Stimulated activated CD8-positive, alpha-beta memory T cell treated with anti-CD3 and anti-CD28 coated beads, Interleukin-2, amount 100 ng/mL, for 48 hours (primary cell): Measurements from ENCODE around the gene ADRA2C.

Source experiments
- DNase-seq, 2 donors: peaks; one replicate each; pipeline ENCODE4 v3.0.0-alpha.2; 2020; ENCODE audit warnings: low read depth in 2 of 2

The ADRA2C gene

DNA sequence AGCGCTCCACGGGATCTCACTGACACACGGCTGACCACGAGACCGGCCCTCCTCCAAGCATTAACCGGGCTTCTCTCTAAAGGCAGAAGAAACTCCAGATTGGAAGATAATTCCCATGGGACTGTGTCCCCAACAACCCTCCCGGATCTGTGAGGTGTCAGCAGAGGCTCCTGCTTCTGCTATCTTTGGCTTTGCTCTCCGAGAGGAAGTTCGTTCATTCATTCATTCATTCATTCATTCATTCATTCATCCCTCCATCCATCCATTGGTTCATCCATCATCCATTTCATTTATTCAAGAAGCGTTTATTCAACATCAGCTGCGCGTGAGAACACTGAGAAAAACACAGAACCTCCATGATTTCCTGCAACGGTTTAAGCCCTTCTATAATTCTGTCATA is 11.5 kb downstream of the ADRA2C start:
- no peak for DNase-seq

- DNase-seq: no peak
These were observed 13.3 kb downstream of the ADRA2C start for GRCh38 chr4:3779509-3779908.

DNA sequence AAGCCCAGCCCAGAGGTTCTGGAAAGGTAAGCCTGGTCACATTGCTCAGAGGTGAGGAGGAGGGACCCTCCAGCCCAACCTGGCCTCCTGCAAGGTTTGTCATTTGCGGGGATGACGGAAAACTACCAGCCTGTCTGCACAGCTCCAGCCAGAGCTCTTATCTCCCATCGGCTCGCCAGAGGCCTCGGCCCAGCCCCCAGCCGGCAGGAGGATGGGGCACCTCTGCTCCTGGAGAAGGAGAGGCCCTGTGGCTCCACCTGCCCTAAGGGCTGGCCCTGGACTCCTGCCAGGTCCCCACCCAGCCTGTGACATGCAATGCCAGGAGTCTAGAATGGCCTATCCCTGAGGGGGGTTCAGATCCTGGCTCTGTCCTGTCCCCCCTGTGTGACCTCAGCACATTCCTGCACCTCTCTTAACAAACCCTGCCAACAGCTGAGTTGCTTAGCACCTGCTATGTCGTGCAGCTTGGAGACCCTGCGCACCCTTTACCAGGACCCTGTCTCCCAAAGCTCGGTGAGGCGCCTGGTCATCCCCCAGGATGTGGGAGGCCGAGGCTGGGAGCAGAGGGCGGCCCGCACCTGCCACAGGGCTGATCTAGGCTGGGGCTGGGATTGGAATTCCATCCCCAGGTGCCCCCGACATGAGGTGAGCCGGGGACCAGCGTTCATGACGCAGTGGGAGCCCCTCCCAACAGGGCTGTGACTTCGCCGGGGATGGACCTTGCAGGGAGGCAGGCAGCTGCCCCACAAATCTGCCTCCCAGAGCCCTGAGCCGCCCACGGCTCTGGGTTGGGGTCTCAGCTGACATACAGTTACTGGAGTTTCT is 14.4 kb downstream of the ADRA2C start:
- DNase-seq: no peak

GRCh38 chr4:3781193-3781886 is 15.2 kb downstream of the ADRA2C start:
- no peak for DNase-seq

DNA sequence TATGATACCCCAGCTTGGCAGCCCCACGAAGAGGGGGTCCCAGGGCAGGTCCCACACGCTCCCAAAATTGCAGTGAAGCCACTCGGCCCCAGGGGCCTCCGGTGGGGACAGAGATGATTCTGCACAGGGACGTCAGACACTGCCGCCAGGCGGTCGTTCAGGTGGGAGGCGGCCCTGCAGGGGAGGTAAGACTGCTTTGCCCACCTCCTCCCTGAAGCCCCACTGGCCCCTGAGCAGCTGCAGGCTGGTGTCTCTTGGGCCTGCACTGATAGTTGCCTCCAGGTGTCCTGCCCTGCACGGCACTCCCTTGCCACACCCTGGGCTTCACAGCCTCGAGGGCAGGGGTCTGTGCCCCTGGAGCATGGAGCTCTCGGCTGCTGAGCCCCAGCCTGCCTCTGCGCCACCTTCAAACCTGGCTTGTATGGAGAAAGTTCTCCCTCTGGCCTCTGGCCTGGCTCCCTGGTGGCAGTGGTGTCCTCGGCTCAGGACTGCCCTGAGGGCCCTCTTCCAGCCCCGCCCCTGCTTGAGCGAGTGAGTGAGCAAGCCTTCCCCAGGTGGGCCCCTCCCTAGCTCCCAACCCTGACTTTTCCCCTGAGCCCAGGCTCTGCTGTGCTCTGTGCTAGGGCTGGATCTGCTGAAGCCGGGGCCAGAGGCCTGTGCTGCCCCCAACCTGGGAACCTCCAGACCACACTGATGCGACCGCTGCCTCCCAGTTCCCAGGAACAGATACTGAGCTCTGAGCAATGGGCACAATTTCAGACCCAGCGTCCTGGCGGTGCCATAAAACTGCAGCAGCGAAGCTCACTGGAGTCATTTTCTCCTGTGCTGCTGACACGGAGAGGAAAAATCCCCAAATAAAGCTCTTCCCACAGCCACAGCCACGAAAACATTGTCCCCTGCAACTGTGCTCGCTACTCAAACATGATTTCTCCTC is 16.1 kb downstream of the ADRA2C start:
- DNase-seq: no peak

DNA sequence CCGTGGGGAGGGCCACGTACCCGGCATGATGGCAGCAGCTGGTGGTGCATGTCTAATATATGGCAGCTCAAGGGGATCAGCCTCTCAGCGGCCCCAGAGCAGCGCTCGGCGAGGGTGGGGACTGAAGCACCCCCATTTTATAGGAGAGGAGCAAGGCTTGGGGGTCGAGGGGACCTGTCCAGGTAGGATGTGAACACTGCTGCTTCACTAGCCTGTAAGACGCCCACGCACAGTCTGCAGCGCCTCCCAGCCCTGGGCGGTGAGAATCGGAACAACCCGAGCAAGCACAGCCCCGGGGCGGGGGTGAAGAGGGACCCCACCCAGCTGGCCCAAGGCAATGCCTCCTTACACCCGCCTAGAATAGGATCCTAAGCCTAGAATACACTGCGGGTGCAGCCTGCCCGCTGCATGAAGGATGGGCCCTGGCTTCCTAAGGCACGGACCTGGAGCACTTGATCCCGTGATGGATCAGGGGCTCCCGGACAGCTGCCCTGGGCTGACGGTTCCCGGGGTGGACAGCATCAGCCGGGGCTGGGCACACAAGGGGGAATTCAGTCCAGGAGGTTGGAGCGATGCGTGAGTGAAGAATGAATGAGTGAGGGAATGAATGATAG is 17.6 kb downstream of the ADRA2C start:
- peak in 1 of 2 donors; percentile 12 for DNase-seq

DNA sequence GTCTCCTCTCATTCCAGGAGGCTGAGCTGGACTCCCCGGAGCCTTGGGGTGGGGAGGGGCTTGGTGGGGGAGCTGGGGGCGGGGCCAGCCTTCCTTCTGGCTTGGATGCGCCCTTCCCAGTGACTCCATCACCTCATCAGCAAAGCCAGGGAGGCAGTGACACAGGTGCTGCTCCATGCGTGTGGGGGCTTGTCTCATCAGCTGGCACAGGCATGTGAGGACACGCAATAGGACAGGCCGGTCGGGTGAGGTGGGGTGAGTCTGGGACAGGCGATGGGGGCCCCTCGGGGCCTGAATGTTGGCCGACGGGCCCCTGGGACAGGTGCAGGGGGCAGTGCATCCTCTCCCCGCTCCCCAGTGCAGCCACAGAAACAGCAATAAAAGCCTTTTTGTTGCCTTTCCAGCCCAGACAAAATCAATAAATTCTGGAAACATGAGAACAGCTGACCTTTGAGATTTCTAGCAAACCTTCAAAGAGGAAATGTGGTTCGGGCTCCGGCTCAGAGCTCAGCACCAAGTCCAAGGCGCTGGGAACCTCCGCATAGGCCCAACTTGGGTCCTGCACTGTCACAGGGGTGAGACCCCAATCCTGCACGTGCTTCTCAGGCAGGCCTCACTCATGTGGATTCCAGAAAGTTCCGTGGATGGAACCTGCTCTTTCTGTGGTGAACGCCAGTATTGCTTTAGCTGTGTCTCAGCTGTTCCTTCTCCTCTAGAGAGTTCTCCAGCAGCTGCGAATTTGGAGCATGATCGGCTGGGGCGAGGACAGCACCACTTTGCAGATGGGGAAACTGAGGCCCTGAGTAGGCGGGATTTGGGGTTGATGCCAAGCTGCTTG is 18.5 kb downstream of the ADRA2C start:
- no peak for DNase-seq

DNA sequence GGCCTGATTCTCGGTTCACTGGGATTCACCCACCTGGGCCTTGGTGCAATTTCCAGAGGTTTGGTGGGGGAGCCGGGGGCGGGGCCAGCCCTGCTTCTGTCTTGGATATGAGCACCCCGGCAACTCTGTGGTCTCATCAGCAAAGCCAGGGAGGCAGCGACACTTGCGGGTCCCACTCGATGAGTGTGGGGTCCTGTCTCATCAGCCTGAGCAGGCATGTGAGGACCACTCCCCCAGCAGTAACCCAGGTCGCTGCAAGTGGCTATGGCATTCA is 19.0 kb downstream of the ADRA2C start:
- DNase-seq: no peak

DNA sequence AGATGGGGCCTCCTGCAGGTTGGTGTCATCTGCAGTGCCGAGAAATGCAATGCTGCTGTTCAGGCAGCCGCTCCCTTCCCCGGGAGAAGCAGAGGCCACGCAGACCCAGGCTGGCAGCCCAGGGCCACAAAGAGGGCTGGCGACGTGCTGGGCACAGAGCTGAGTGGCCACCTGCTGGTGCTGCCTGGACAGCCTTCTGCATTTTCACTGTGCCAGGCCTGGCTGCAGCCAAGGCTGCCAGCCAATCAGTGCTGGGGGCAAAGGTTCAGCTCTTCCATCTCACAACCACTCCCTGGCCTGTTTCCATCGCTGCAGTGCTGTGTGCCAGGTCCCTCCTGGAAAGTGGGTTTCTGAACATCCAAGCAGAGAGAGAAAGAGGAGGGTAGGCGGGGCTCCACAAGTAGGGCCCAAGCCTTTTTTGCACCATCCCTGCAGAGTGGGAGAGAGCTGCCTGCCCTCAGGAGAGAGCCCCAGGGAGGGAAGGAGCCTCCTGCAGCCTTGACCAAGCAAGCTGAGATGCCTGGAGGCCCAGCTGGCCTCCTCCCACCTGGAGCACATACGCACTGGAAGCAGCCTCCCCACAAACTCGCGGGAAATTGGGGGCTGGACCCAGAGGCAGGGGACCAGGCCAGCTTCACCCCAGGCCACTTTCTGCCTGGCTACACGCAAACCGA is 20.1 kb downstream of the ADRA2C start:
- no peak for DNase-seq

- DNase-seq: no peak
These were observed 21.5 kb downstream of the ADRA2C start for GRCh38 chr4:3787489-3788365.

DNA sequence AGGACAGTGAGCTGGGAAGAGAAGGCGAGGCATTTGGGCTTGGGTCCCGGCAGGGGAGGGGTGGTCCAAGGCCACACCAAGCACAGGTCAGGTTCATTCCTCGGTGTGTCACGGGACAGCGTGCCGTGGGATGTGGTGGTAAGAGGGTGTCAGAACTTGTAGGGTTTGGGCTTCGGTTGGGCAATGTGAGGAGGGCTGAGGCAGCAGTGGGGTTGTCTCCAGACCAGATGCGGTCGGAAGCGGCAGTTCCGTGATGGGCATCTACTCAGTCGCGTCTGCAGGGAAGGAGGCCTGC is 22.1 kb downstream of the ADRA2C start:
- DNase-seq: no peak

DNA sequence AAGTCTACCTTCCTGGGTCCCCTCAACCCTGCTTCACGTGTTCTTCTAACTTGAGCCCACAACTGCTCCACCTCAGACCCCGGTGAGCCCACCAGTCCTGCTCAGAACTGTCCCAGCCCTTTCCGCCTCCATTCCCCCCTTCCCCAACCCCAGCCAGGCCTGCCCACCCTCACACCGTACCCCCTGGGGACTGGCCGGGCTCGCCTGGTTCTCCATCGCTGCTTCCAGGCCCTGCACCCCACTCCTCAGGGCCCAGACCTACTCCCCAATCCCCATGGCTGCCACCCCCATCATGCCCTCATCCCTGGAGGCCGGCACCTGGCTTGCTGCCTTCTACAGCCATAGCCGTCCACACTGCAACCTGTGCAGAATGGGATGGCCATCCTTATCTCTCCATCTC is 23.4 kb downstream of the ADRA2C start:
- DNase-seq: no peak

DNA sequence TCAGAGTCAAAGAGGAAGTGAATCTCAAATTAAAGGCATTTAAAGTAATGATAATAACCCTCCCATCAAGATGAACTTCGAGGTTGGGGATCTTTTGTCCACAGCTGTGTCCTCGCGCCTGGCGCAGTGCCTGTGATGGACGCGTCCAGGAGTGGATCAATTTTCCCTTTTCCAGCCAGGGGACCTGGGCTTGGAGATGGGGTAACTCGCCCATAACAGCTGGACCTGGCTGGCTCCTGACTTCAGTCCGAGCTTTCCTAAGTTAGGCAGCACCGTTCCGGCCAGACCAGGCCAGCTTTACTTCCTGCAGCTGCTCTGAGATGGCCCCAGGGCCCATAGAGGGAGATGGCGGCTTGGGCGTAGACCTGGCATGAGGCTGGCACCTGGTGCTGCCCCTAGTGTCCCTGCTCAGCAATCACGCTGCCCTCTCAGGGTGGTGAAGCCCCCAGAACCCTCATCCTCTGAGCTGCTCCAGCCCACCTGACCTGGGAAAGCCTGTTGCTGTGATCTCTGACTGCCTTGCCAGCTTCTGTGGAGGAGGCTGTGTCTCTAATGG is 23.9 kb downstream of the ADRA2C start:
- no peak for DNase-seq

DNA sequence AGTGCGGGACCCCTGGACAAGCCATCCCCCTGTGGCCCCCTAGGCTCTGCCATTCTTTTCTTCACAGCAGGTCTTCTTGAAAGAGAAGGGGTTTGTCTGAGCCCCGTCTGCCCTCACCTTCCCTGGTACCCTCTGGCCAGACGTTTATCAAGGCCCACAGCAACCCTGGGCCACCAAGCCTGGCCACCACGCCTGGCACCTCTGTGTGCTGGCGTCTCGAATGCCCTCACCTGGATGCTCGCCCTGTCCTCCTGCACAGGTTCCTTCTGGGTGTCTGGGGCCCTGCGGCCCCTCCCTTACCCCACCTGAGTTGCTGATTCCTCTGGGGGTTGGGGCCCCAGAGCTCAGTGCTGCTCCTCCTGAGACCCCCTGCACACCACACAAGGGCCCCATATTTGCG is 25.1 kb downstream of the ADRA2C start:
- DNase-seq: no peak

- DNase-seq: no peak
These were observed 25.8 kb downstream of the ADRA2C start for GRCh38 chr4:3791910-3792542.

DNA sequence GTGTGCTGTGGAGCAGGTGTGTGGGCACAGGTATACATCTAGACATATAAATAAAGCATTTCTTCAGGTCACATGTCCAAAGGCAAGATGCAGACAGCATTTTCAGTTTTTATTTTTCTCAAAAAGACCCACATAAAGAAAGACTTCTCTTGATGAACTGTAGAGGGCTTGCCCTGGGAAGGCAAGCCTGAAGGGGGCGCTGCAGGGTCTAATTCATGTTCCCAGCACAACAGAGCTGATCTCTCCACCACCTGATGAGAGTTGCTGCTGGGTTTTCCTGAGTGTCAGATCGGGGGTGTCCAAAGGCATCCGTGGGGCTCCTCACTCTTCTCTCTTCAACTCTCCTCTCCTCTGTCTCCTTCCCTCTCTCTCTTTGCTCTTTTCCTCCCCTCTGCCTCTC is 26.6 kb downstream of the ADRA2C start:
- no peak for DNase-seq

DNA sequence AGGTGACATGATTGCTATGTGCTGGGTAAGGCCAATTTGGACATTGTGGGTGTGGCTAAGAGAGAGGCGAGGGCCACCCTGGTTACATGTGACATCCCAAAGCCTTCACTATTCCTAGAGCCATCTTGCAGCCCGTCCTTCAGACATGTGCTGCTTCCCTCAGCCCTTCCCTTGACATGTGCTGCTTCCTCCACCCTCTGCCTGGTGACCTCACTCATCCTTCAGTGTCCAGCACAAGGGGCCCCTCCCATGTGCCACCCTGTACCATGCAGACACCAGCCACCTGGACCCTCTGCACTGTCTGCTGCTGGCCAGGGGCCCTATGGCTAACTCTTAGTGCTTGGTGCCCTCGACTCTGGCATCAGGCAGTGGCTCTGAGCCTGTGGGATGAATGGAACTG is 27.4 kb downstream of the ADRA2C start:
- no peak for DNase-seq

- DNase-seq: no peak
These were observed 30.8 kb downstream of the ADRA2C start for GRCh38 chr4:3796960-3797359.
